Measurements from ENCODE around the gene TBX2.

TBX2 gene

GRCh38 chr17:61409301-61410112, 9.9 kb downstream of the TBX2 start:
- H3K4me3 ChIP-seq (ENCODE audit: low read depth, low read length) = peak overlapping the region; percentile 49
- in situ Hi-C loops (cut with HindIII; ENCODE audit: low pct_ligation_motif_present, low sequenced_read_pairs) = no loop called here
- no peak overlapping the region for H3K27ac ChIP-seq
- peak; percentile 50 for TF ChIP-seq CTCF (IDR thresholded peaks at IDR 0.05; ENCODE audit: low read depth, low read length, missing control alignments)
- DNase-seq = no peak
- H3K27me3 ChIP-seq (replicated peaks) = no peaks in the 10 kb centered on the region
- peaks cover 19% of the 10 kb centered on the region for H3K36me3 ChIP-seq (replicated peaks)

- DNase-seq = peak; percentile 61
- Histone ChIP-seq H3K4me3 (ENCODE audit: low read depth, low read length) (peak overlapping the region; percentile 47), H3K36me3 (replicated peaks) (peaks cover 13% of the 10 kb centered on the region), H3K27ac (no peak overlapping the region), H3K27me3 (replicated peaks) (no peaks in the 10 kb centered on the region)
- peak; percentile 68 for TF ChIP-seq CTCF (IDR thresholded peaks at IDR 0.05; ENCODE audit: low read depth, low read length, missing control alignments)
- in situ Hi-C loops (cut with HindIII; ENCODE audit: low pct_ligation_motif_present, low sequenced_read_pairs) = no loop called here
Measured at GRCh38 chr17:61410141-61411010, 10.7 kb downstream of the TBX2 start.

- in situ Hi-C loops (cut with HindIII; ENCODE audit: low pct_ligation_motif_present, low sequenced_read_pairs) = no loop called here
- H3K4me3 ChIP-seq (ENCODE audit: low read depth, low read length) = peak overlapping the region; percentile 68
- peaks cover 7% of the 10 kb centered on the region for H3K36me3 ChIP-seq (replicated peaks)
- no peak for TF ChIP-seq CTCF (IDR thresholded peaks at IDR 0.05; ENCODE audit: low read depth, low read length, missing control alignments)
- H3K27me3 ChIP-seq (replicated peaks) = no peaks in the 10 kb centered on the region
- DNase-seq = no peak
- peak overlapping the region; percentile 31 for H3K27ac ChIP-seq
Measured at GRCh38 chr17:61411011-61411260, 11.3 kb downstream of the TBX2 start.

- DNase-seq = peak; percentile 31
- peak; percentile 55 for TF ChIP-seq CTCF (IDR thresholded peaks at IDR 0.05; ENCODE audit: low read depth, low read length, missing control alignments)
- Histone ChIP-seq H3K4me3 (ENCODE audit: low read depth, low read length) (peak overlapping the region; percentile 68), H3K27me3 (replicated peaks) (no peaks in the 10 kb centered on the region), H3K27ac (peak overlapping the region; percentile 40), H3K36me3 (replicated peaks) (peaks cover 3% of the 10 kb centered on the region)
- in situ Hi-C loops (cut with HindIII; ENCODE audit: low pct_ligation_motif_present, low sequenced_read_pairs) = no loop called here
Measured at GRCh38 chr17:61411261-61412142, 11.9 kb downstream of the TBX2 start.

- H3K27ac ChIP-seq = peak overlapping the region; percentile 40
- TF ChIP-seq CTCF (IDR thresholded peaks at IDR 0.05; ENCODE audit: low read depth, low read length, missing control alignments) = peak; percentile 80
- in situ Hi-C loops (cut with HindIII; ENCODE audit: low pct_ligation_motif_present, low sequenced_read_pairs) = no loop called here
- peaks cover 3% of the 10 kb centered on the region for H3K36me3 ChIP-seq (replicated peaks)
- H3K27me3 ChIP-seq (replicated peaks) = no peaks in the 10 kb centered on the region
- peak; percentile 54 for DNase-seq
- peak overlapping the region; percentile 68 for H3K4me3 ChIP-seq (ENCODE audit: low read depth, low read length)
Measured at GRCh38 chr17:61412143-61412859, 12.7 kb downstream of the TBX2 start.
